Activated naive CD8-positive, alpha-beta T cell treated with anti-CD3 and anti-CD28 coated beads, Interleukin-2, amount 10 ng/mL, durations not matched to agents 7 days and 5 days (primary cell): ENCODE data around the gene CARD10. TPM values are rescaled to one million over a fixed set of nuclear protein-coding genes. Genes with fewer than 3 reads are reported as not detected.
A peak's percentile ranks its signal among the peaks of the same experiment; 100 is the strongest.

Source experiments
- ATAC-seq: fragments of 150-1000 bp; cut with Tn5 transposase; one replicate; pipeline ENCODE4 v1.10.0; 2021; ENCODE audit warnings: low read depth, moderate library complexity
- POLR2A ChIA-PET: fragments of 350-600 bp; sonication (Branson Sonifier 250); formaldehyde crosslinking; loops from one replicate; lab custom pipeline; 2021; ENCODE audit warnings: antibody characterized with exemption; lab: Charles Lee
- DNase-seq: peaks from one replicate; pipeline ENCODE4 v3.0.0; 2021
- H3K27ac Mint-ChIP-seq: one replicate; pipeline ENCODE4 v1.8.0; 2022; ENCODE audit warnings: mild to moderate bottlenecking, mixed read lengths
- H3K27me3 Mint-ChIP-seq: one replicate; pipeline ENCODE4 v1.8.0; 2022; ENCODE audit warnings: mild to moderate bottlenecking, moderate library complexity, mixed read lengths
- H3K36me3 Mint-ChIP-seq: one replicate; pipeline ENCODE4 v1.8.0; 2021; ENCODE audit warnings: mild to moderate bottlenecking, mixed read lengths
- H3K4me1 Mint-ChIP-seq: one replicate; pipeline ENCODE4 v1.8.0; 2021; ENCODE audit warnings: mixed read lengths
- H3K4me3 Mint-ChIP-seq: one replicate; pipeline ENCODE4 v1.8.0; 2022; ENCODE audit warnings: mild to moderate bottlenecking, moderate library complexity, mixed read lengths
- H3K9me3 Mint-ChIP-seq: one replicate; pipeline ENCODE4 v1.8.0; 2021; ENCODE audit warnings: mixed read lengths
- total RNA-seq, 2 experiments: library from RNA; stranded (reverse); gene quantifications; one replicate each; pipeline ENCODE4 v1.2.3, GENCODE V29; 2021

CARD10 gene
- total RNA-seq, 2 experiments from 2014 or later = 0.30 to 0.31 TPM

- Mint-ChIP-seq H3K9me3 (no peaks in the 10 kb centered on the region), H3K4me3 (no peak overlapping the region), H3K36me3 (peaks cover 27% of the 10 kb centered on the region), H3K27me3 (no peaks in the 10 kb centered on the region), H3K27ac (no peak overlapping the region), H3K4me1 (peaks cover 12% of the 10 kb centered on the region)
- POLR2A ChIA-PET = no interaction called here
- DNase-seq = no peak
- ATAC-seq = no peak
Observed at GRCh38 chr22:37467391-37467955, 51.7 kb downstream of the CARD10 start.

GRCh38 chr22:37464181-37464580 lies 55.0 kb downstream of the CARD10 start:
- no peak overlapping the region for H3K27ac Mint-ChIP-seq
- no peaks in the 10 kb centered on the region for H3K27me3 Mint-ChIP-seq
- ATAC-seq (no peak), DNase-seq (no peak)
- no peaks in the 10 kb centered on the region for H3K9me3 Mint-ChIP-seq
- POLR2A ChIA-PET = no interaction called here
- no peak overlapping the region for H3K4me3 Mint-ChIP-seq
- peaks cover 23% of the 10 kb centered on the region for H3K36me3 Mint-ChIP-seq
- peaks cover 11% of the 10 kb centered on the region for H3K4me1 Mint-ChIP-seq

- Mint-ChIP-seq H3K4me1 (peaks cover 11% of the 10 kb centered on the region), H3K27me3 (no peaks in the 10 kb centered on the region), H3K9me3 (no peaks in the 10 kb centered on the region), H3K27ac (no peak overlapping the region), H3K36me3 (peaks cover 20% of the 10 kb centered on the region), H3K4me3 (no peak overlapping the region)
- POLR2A ChIA-PET = no interaction called here
- no peak for DNase-seq
- no peak for ATAC-seq
Observed at GRCh38 chr22:37462983-37463382, 56.2 kb downstream of the CARD10 start.

DNA sequence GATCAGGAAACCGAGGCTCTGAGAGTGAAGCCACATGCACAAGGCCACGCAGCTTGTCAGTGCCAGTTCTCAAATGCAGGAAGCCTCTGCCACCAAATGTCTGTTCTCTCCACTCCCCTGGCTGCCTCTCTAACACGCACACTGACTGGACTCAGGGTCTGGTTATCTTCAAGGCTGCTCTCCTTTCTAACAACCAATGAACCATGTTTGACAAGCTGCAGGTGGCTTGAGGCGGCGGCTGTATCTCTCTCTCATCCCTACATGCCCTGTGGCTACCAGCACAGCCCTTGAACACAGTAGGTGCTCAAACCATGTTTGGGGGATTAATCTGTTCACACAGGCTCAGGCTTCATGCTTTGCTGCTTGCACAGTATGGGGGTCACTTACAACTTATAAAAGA lies 56.8 kb downstream of the CARD10 start:
- POLR2A ChIA-PET = no interaction called here

DNA sequence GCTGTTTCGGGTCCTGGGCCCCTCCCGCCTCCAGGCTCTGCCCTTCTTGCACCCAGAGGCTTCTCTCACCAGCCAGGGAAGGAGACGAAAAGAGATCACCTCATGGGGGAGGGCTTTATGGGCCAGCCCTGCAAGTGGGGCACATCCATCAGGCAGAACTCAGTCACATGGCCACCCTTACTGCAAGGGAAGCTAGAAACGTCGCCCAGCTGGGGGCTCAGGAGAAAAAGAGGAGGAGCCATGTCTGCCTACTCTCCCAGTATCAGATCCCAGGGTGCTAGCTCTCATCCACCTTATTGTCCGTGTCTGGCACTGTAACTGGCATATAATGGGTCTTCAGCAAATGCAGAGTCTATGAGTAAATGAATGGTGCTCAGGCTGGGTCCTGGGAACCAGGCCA lies 57.3 kb downstream of the CARD10 start:
- Mint-ChIP-seq H3K4me1 (peaks cover 11% of the 10 kb centered on the region), H3K27ac (no peak overlapping the region), H3K36me3 (peaks cover 16% of the 10 kb centered on the region), H3K9me3 (no peaks in the 10 kb centered on the region), H3K27me3 (no peaks in the 10 kb centered on the region), H3K4me3 (no peak overlapping the region)
- DNase-seq (no peak), ATAC-seq (no peak)
- POLR2A ChIA-PET = no interaction called here

More for the DNA sequence above, 56.8 kb downstream of the CARD10 start:
- DNase-seq (no peak), ATAC-seq (no peak)
- H3K4me1 Mint-ChIP-seq = peaks cover 11% of the 10 kb centered on the region
- no peak overlapping the region for H3K27ac Mint-ChIP-seq
- peaks cover 18% of the 10 kb centered on the region for H3K36me3 Mint-ChIP-seq
- H3K9me3 Mint-ChIP-seq = no peaks in the 10 kb centered on the region
- H3K4me3 Mint-ChIP-seq = no peak overlapping the region
- no peaks in the 10 kb centered on the region for H3K27me3 Mint-ChIP-seq

DNA sequence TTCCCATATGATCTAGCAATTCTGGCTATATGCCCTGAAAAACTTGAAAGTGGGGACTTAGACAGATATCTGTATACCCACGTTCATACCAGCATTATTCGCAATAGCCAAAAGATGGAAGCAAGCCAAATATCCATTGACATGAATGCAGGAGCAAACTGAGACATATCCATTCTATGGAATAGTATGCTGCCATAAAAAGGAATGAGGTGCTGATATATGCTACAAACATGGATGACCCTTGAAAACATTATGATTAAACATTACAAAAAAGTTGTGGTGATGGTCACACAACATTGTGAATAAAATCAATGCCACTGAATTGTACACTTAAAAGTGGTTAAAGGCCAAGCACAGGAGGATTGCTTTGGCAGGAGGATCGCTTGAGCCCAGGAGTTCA lies 58.5 kb downstream of the CARD10 start:
- H3K4me1 Mint-ChIP-seq = peaks cover 10% of the 10 kb centered on the region
- POLR2A ChIA-PET = no interaction called here
- peaks cover 14% of the 10 kb centered on the region for H3K36me3 Mint-ChIP-seq
- DNase-seq (no peak), ATAC-seq (no peak)
- no peaks in the 10 kb centered on the region for H3K9me3 Mint-ChIP-seq
- H3K4me3 Mint-ChIP-seq = no peak overlapping the region
- no peak overlapping the region for H3K27ac Mint-ChIP-seq
- H3K27me3 Mint-ChIP-seq = no peaks in the 10 kb centered on the region

DNA sequence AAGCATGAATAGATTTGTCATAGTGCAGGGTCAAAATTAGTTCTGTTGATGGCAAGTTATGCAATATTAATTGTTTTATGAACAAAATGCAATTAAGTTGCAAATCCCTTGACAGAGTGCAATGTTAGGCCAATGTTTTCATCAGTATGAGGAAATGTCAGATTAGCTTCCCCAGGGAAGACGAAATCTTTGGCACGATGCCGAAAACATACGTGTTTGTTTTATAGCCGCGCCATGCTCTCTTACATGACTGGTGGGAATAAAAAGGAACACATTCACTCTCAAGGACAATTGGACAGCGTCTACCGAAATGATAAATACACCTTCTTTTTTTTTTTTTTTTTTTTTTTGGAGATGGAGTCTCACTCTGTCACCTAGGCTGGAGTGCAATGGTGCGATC lies 60.0 kb downstream of the CARD10 start:
- H3K27me3 Mint-ChIP-seq = no peaks in the 10 kb centered on the region
- H3K9me3 Mint-ChIP-seq = no peaks in the 10 kb centered on the region
- no peak overlapping the region for H3K27ac Mint-ChIP-seq
- peaks cover 3% of the 10 kb centered on the region for H3K4me1 Mint-ChIP-seq
- POLR2A ChIA-PET = interaction anchor here (0.7 kb wide), 1 partner anchor 145 kb away, joined by 6 read pairs; no protein-coding TSS in a partner anchor
- H3K4me3 Mint-ChIP-seq = no peak overlapping the region
- DNase-seq (no peak), ATAC-seq (no peak)
- peaks cover 5% of the 10 kb centered on the region for H3K36me3 Mint-ChIP-seq

GRCh38 chr22:37457093-37457893 lies 61.9 kb downstream of the CARD10 start:
- Mint-ChIP-seq H3K27ac (no peak overlapping the region), H3K36me3 (peaks cover 5% of the 10 kb centered on the region), H3K4me3 (no peak overlapping the region), H3K9me3 (no peaks in the 10 kb centered on the region), H3K27me3 (no peaks in the 10 kb centered on the region), H3K4me1 (peaks cover 3% of the 10 kb centered on the region)
- DNase-seq = peak; percentile 87
- POLR2A ChIA-PET = interaction anchor here (1.0 kb wide), 1 partner anchor 215 kb away, joined by 3 read pairs; no protein-coding TSS in a partner anchor
- ATAC-seq = peak; percentile 97

DNA sequence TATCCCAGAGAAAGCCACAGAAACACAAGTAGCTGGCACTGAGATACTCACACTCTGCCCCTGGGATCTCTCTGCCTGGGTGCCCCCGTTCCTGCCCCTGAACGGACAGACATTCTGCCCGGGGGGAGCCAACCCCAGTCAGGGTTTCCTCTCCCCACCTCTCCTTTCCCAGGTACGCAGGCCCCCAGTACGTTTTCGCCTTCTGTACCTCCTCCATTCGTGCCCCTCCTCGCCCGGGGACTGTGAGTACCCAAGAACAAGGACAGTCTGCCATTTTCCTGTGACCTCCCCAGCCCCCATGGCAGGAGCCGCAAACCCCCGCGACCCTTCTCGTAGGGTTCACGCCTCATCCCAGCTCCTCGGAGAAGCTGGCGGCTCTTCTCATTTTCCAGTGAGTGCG lies 62.9 kb downstream of the CARD10 start:
- H3K27ac Mint-ChIP-seq = peak overlapping the region; percentile 18
- no peak overlapping the region for H3K4me3 Mint-ChIP-seq
- H3K27me3 Mint-ChIP-seq = no peaks in the 10 kb centered on the region
- H3K9me3 Mint-ChIP-seq = no peaks in the 10 kb centered on the region
- H3K36me3 Mint-ChIP-seq = peaks cover 3% of the 10 kb centered on the region
- ATAC-seq = no peak
- POLR2A ChIA-PET = no interaction called here
- no peak for DNase-seq
- no peaks in the 10 kb centered on the region for H3K4me1 Mint-ChIP-seq

- Mint-ChIP-seq H3K4me3 (no peak overlapping the region), H3K4me1 (no peaks in the 10 kb centered on the region), H3K27ac (peak overlapping the region; percentile 18), H3K9me3 (no peaks in the 10 kb centered on the region), H3K27me3 (no peaks in the 10 kb centered on the region), H3K36me3 (peaks cover 3% of the 10 kb centered on the region)
- POLR2A ChIA-PET = no interaction called here
- DNase-seq (no peak), ATAC-seq (no peak)
Observed at GRCh38 chr22:37455896-37456295, 63.3 kb downstream of the CARD10 start.

DNA sequence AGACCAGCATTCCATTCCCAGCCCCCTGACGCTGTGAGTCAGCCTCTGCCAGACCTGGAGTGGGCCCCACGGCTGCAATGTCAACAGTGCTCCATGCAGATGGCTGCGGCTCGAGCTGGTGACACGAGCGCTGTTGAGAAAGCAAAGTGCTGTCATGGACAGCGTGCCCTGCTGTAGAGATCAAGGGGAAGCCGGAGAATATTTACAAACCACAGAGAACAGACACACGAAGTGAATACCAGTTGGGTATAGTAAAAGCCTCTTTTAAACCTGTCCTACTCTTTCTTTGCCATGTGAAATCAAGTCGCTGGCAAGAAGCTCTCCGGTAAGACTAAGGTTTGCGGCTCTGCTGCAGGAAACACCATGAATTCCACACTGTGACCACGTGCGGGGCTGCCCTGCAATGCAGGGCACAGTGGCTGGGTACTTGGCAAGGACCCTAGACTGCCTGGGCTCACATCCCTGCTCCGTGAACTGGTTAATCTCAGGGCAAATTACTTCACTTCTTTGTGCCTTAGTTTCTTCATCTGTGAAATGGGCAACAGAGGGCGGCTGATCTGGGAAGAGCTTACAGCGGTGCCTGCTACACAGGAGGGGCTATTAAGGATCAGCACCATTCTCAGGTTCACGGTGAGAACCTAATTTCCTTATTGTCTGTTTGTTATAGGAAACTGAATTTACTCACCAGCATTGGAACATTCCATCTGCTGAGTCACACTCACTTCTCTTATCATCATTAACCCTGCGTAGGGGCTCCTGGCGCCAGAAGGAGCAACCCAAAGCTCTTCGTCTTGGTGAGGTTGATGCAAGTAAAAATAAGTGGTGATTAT lies 64.1 kb downstream of the CARD10 start:
- DNase-seq (no peak), ATAC-seq (no peak)
- peaks cover 3% of the 10 kb centered on the region for H3K36me3 Mint-ChIP-seq
- H3K27me3 Mint-ChIP-seq = no peaks in the 10 kb centered on the region
- no peaks in the 10 kb centered on the region for H3K4me1 Mint-ChIP-seq
- no peak overlapping the region for H3K27ac Mint-ChIP-seq
- no peak overlapping the region for H3K4me3 Mint-ChIP-seq
- no peaks in the 10 kb centered on the region for H3K9me3 Mint-ChIP-seq
- POLR2A ChIA-PET = no interaction called here

- Mint-ChIP-seq H3K27ac (no peak overlapping the region), H3K9me3 (no peaks in the 10 kb centered on the region), H3K4me1 (no peaks in the 10 kb centered on the region), H3K36me3 (no peaks in the 10 kb centered on the region), H3K4me3 (no peak overlapping the region), H3K27me3 (no peaks in the 10 kb centered on the region)
- DNase-seq (no peak), ATAC-seq (no peak)
- POLR2A ChIA-PET = no interaction called here
Observed at GRCh38 chr22:37453696-37454095, 65.5 kb downstream of the CARD10 start.

DNA sequence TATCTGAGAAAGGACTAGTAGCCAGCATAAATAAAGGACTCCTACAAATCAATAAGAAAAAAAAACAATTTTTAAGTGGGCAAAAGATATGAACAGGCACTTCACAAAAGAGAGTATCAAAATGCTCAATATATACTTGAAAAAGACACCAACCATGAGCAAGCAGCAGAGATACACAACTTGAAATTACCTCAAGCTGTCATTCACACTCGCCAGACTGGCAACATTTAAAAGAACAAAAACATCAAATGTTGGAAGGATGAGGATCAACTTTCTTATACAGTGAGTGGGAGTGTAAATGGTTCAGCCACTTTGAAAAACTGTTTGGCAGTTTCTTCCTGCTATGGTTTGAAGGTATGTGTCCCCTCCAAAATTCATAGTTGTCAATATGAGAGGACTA lies 68.0 kb downstream of the CARD10 start:
- DNase-seq (no peak), ATAC-seq (no peak)
- no peak overlapping the region for H3K4me3 Mint-ChIP-seq
- H3K27me3 Mint-ChIP-seq = peaks cover 4% of the 10 kb centered on the region
- H3K4me1 Mint-ChIP-seq = no peaks in the 10 kb centered on the region
- POLR2A ChIA-PET = no interaction called here
- no peak overlapping the region for H3K27ac Mint-ChIP-seq
- H3K9me3 Mint-ChIP-seq = no peaks in the 10 kb centered on the region
- H3K36me3 Mint-ChIP-seq = no peaks in the 10 kb centered on the region
